Stromal cell of bone marrow (primary cell): ENCODE results near the gene ADARB2.

Source experiments
- DNase-seq: peaks from one replicate; pipeline ENCODE4 v3.0.0-alpha.2; 2012; ENCODE audit warnings: low read depth

ADARB2 gene

GRCh38 chr10:1394155-1394912, 343.0 kb downstream of the ADARB2 start:
- no peak for DNase-seq

- DNase-seq: no peak
These were observed 343.8 kb downstream of the ADARB2 start for GRCh38 chr10:1393481-1393880.

GRCh38 chr10:1392127-1392526, 345.2 kb downstream of the ADARB2 start:
- DNase-seq: no peak

- no peak for DNase-seq
These were observed 347.1 kb downstream of the ADARB2 start for GRCh38 chr10:1390200-1390599.

GRCh38 chr10:1384026-1384425, 353.3 kb downstream of the ADARB2 start:
- DNase-seq: no peak

GRCh38 chr10:1382711-1383110, 354.6 kb downstream of the ADARB2 start:
- no peak for DNase-seq

GRCh38 chr10:1381339-1381738, 356.0 kb downstream of the ADARB2 start:
- DNase-seq: no peak

- no peak for DNase-seq
These were observed 357.1 kb downstream of the ADARB2 start for GRCh38 chr10:1380088-1380671.

- DNase-seq: no peak
These were observed 357.7 kb downstream of the ADARB2 start for GRCh38 chr10:1379601-1380000.

- no peak for DNase-seq
These were observed 358.9 kb downstream of the ADARB2 start for GRCh38 chr10:1378473-1378872.

GRCh38 chr10:1377740-1378397, 359.5 kb downstream of the ADARB2 start:
- no peak for DNase-seq

- no peak for DNase-seq
These were observed 360.1 kb downstream of the ADARB2 start for GRCh38 chr10:1377231-1377630.

- no peak for DNase-seq
These were observed 360.9 kb downstream of the ADARB2 start for GRCh38 chr10:1376384-1376945.

- DNase-seq: no peak
These were observed 361.8 kb downstream of the ADARB2 start for GRCh38 chr10:1375346-1376170.

GRCh38 chr10:1374511-1375345, 362.6 kb downstream of the ADARB2 start:
- DNase-seq: no peak

GRCh38 chr10:1373287-1373686, 364.0 kb downstream of the ADARB2 start:
- DNase-seq: no peak

- DNase-seq: no peak
These were observed 365.1 kb downstream of the ADARB2 start for GRCh38 chr10:1372212-1372611.

- DNase-seq: no peak
These were observed 367.0 kb downstream of the ADARB2 start for GRCh38 chr10:1370298-1370697.

- DNase-seq: no peak
These were observed 367.7 kb downstream of the ADARB2 start for GRCh38 chr10:1369665-1370064.

- no peak for DNase-seq
These were observed 368.1 kb downstream of the ADARB2 start for GRCh38 chr10:1369197-1369596.

- DNase-seq: no peak
These were observed 368.5 kb downstream of the ADARB2 start for GRCh38 chr10:1368842-1369171.
